GM10266 (cell line): ENCODE measurements around the gene UBE2L5.

ENCODE experiments used
- DNase-seq: peaks from one replicate; pipeline ENCODE4 v3.0.0; 2012; ENCODE audit errors: extremely low spot score
- TF ChIP-seq, protein P1 (sequence below): IDR thresholded peaks from 2 replicates; pipeline ENCODE4 v1.5.1; 2012; ENCODE audit warnings: mild to moderate bottlenecking, low read depth; ENCODE audit not compliant: control insufficient read depth, insufficient read depth; ENCODE audit errors: missing control alignments

The UBE2L5 gene

GRCh38 chr13:30465593-30466357 is 43.5 kb downstream of the UBE2L5 start, which contains the start of gene HMGB1:
Gene HMGB1 (minus strand): TSS chr13:30465936. CDS start chr13:30463680, 2,256 bp downstream.
- peak; percentile 95 for DNase-seq
- TF ChIP-seq, protein P1, sequence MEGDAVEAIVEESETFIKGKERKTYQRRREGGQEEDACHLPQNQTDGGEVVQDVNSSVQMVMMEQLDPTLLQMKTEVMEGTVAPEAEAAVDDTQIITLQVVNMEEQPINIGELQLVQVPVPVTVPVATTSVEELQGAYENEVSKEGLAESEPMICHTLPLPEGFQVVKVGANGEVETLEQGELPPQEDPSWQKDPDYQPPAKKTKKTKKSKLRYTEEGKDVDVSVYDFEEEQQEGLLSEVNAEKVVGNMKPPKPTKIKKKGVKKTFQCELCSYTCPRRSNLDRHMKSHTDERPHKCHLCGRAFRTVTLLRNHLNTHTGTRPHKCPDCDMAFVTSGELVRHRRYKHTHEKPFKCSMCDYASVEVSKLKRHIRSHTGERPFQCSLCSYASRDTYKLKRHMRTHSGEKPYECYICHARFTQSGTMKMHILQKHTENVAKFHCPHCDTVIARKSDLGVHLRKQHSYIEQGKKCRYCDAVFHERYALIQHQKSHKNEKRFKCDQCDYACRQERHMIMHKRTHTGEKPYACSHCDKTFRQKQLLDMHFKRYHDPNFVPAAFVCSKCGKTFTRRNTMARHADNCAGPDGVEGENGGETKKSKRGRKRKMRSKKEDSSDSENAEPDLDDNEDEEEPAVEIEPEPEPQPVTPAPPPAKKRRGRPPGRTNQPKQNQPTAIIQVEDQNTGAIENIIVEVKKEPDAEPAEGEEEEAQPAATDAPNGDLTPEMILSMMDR, result no peak

- peak; percentile 35 for DNase-seq
- TF ChIP-seq, protein P1, result no peak
Measured at GRCh38 chr13:30466358-30466714, 44.0 kb downstream of the UBE2L5 start.

DNA sequence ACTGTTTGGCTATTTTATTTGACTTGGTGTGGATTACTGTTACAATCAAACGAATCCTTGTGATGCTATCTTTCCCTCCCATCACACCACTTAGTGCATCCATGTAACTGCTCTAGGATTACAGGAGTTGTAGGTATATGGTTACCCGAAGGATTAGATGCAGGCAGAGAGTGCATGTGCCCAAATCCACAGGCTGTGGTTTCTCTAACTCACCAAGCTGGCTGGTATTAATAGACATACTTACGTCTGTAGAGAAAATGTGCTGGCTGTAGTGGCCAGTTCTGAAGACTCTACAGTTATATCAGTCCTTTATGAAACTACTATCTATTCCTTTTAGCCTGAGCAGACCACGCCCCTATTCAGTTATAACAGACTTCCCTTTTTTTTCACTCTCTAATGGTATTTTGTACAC is 44.6 kb downstream of the UBE2L5 start:
- TF ChIP-seq, protein P1, result no peak
- DNase-seq, result no peak

GRCh38 chr13:30473675-30474074 is 51.4 kb downstream of the UBE2L5 start:
- TF ChIP-seq, protein P1, result no peak
- no peak for DNase-seq

- TF ChIP-seq, protein P1, result no peak
- DNase-seq, result peak; percentile 49
Measured at GRCh38 chr13:30477346-30478195, 55.3 kb downstream of the UBE2L5 start.
